ENCODE results near the gene GARIN5A.
A peak's percentile ranks its signal among the peaks of the same experiment; 100 is the strongest.

Gene GARIN5A

DNA sequence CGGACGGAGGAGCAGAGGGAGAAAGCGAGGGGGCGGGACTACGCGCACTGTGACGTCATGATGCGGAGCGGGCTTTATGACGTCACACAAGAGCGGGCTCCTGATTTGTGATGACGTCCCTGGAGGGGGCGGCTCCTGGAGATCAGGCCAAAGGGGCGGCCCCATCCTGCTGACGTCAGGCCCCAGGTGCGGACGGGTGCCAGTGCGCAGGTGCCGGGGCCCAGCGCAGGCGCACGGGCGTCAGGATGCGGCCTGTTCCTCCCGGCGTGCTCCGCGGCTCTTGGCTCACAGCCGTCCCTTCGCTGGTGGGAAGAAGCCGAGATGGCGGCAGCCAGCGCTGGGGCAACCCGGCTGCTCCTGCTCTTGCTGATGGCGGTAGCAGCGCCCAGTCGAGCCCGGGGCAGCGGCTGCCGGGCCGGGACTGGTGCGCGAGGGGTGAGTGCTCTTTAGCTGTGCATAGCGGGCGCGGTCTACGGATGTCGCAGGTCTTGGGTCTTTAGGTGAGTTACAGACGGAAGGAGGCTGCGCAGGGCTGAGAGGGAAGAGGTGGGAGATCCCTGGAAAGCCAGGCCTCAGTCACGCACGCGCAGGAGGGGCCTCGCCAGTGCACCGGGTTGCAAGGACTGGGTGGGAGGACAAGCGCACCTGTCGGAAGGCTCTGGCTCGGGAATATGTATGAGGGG, at the start of gene GARIN5A, which contains the start of gene EMC10:
GARIN5A (minus strand) TSS at position 625 of the 683 bp plus-strand sequence; CDS start at position 165, 460 bp downstream.
EMC10 (plus strand) TSS at position 284 of the 683 bp plus-strand sequence; CDS start at position 322, 38 bp downstream.
- no peaks in the 10 kb centered on the region for H3K27me3 ChIP-seq (ENCODE audit: insufficient read depth, low read length)
- H3K4me3 ChIP-seq (ENCODE audit: low read length): peak within 1 kb of the TSS; percentile 89
- H3K4me1 ChIP-seq (ENCODE audit: insufficient read depth, low read length): no peaks in the 10 kb centered on the region
- H3K9me3 ChIP-seq (ENCODE audit: insufficient read depth, low read depth, low read length): peaks cover 38% of the 10 kb centered on the region
- peak within 1 kb of the TSS; percentile 91 for H3K9ac ChIP-seq (ENCODE audit: low read depth, low read length)
- H3K27ac ChIP-seq (ENCODE audit: low read length): peak within 1 kb of the TSS; percentile 65
- peaks cover 12% of the 10 kb centered on the region; the same call in 1 of the 2 replicates for H3K36me3 ChIP-seq (ENCODE audit: insufficient read depth, low read depth, low read length)

DNA sequence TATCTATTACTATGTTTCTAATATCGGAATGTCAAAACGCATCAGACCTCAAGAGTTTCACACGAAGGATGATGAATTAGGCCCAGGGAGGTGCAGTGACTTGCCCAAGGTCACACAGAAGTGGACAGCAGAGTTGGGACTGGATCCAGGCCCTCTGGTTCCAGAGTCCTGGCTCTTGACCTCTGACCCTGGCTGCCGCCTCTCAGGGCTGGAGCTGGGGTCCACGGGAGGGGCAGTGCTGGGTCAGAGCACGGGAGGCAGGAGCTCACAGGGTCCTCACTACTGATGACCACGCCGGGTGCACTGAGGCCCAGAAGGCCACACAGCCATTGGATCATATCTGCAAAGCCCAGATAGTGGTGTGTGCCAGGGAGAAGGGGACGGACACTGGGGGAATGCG, 46.2 kb upstream of the GARIN5A start:
- Histone ChIP-seq H3K4me3 (ENCODE audit: low read length) (no peak overlapping the region), H3K9me3 (ENCODE audit: insufficient read depth, low read depth, low read length) (peaks cover 19% of the 10 kb centered on the region), H3K4me1 (ENCODE audit: insufficient read depth, low read length) (no peaks in the 10 kb centered on the region), H3K27ac (ENCODE audit: low read length) (no peak overlapping the region), H3K36me3 (ENCODE audit: insufficient read depth, low read depth, low read length) (no peaks in the 10 kb centered on the region), H3K27me3 (ENCODE audit: insufficient read depth, low read length) (no peaks in the 10 kb centered on the region), H3K9ac (ENCODE audit: low read depth, low read length) (no peak overlapping the region)

DNA sequence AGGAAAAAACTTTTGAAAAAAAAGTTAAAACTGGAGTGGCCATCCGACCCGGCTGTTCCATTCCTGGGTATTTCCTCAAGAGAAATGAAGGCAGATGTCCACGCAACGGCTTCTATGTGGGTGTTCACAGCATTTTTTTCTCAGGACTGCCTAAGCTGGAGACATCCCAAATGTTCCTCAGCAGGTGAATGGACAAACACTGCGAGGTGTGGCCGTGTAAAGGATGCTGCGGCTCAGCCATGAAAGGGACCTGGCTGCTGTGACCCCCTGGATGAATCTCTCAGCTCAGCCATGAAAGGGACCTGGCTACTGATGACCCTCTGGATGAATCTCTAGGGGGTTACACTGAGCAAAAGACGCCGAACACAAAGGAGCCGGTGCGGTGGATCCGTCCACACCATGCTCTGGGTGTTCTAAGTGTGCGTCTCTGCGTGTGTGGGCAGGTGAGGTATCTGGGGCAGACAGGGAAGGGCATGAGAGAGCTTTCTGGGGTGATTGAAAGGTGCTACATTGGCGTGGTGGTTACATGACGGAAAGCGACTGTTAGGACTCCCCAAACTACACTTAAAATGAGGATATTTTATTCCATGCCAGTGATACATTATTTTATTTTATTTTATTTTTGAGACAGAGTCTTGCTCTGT, 44.3 kb upstream of the GARIN5A start:
- H3K27ac ChIP-seq (ENCODE audit: low read length): no peak overlapping the region
- H3K27me3 ChIP-seq (ENCODE audit: insufficient read depth, low read length): no peaks in the 10 kb centered on the region
- H3K4me3 ChIP-seq (ENCODE audit: low read length): no peak overlapping the region
- H3K36me3 ChIP-seq (ENCODE audit: insufficient read depth, low read depth, low read length): no peaks in the 10 kb centered on the region
- no peak overlapping the region for H3K9ac ChIP-seq (ENCODE audit: low read depth, low read length)
- H3K9me3 ChIP-seq (ENCODE audit: insufficient read depth, low read depth, low read length): peaks cover 19% of the 10 kb centered on the region
- no peaks in the 10 kb centered on the region for H3K4me1 ChIP-seq (ENCODE audit: insufficient read depth, low read length)

DNA sequence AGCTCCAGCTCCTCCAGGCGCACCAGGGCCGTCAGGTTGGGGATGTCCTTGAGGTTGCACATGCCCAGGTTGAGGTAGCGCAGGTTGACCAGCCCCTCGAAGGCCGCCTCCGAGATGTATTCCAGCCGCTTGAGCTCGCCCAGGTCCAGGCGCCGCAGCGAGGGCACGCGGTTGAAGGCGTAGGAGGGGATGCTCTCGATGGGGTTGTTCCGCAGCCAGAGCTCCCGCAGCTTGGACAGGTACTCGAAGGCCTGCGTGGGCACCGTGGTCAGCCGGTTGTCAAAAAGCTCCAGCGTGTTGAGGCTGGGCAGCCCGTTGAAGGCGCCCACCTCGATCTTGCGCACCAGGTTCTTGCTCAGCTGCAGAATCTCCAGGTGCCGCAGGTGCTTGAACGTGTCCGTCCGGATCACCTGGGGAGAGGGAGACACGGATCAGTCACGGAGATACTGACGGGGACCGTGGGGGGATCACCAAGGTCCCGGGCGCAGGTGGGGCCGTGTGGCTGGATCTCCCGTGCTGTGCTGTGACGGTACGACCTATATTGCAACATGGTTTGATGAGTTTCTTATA, 42.4 kb upstream of the GARIN5A start:
- no peaks in the 10 kb centered on the region for H3K27me3 ChIP-seq (ENCODE audit: insufficient read depth, low read length)
- peaks cover 23% of the 10 kb centered on the region for H3K9me3 ChIP-seq (ENCODE audit: insufficient read depth, low read depth, low read length)
- H3K4me3 ChIP-seq (ENCODE audit: low read length): no peak overlapping the region
- H3K27ac ChIP-seq (ENCODE audit: low read length): no peak overlapping the region
- no peaks in the 10 kb centered on the region for H3K4me1 ChIP-seq (ENCODE audit: insufficient read depth, low read length)
- no peak overlapping the region for H3K9ac ChIP-seq (ENCODE audit: low read depth, low read length)
- no peaks in the 10 kb centered on the region for H3K36me3 ChIP-seq (ENCODE audit: insufficient read depth, low read depth, low read length)

DNA sequence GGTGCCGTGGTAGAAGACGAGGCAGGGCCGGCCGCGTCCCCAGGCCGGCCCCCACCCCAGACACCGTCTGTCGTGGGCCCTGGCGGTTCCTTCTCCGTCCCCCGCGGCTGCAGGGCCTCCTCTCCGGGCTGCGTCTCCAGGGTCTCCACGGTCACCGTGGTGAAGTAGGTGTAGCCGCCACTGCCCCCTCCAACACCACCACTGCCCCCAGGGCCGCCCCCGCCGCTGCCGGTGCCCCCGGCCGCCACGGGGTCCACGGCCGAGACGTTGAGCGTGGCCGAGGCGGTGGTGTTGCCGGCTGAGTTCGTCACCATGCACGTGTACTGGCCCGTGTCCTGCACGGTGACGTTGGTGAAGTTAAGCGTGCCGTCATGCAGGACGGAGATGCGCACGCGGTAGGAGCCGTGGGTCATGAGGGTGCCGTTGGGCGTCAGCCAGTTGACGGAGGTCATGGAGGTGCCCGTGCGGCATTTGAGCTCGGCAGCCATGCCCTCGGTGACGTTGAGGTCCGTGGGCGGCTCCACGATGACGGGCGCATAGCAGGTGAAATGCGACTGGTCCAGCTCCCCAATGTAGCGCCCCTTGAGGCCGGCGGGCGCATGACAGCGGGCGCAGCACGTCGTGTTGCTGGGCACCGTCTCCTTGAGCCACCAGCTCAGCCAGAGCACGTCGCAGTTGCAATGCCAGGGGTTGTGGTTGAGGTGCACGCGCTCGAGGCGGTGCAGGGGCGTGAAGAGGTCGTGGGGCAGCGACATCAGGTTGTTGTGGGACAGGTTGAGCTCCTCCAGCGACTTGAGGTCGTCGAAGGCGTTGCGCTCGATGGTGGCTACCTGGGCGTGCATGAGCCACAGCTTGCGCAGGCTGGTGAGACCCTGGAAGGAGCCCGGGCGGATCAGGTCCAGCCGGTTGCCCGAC, 41.7 kb upstream of the GARIN5A start:
- H3K36me3 ChIP-seq (ENCODE audit: insufficient read depth, low read depth, low read length): no peaks in the 10 kb centered on the region
- peaks cover 24% of the 10 kb centered on the region for H3K9me3 ChIP-seq (ENCODE audit: insufficient read depth, low read depth, low read length)
- H3K27me3 ChIP-seq (ENCODE audit: insufficient read depth, low read length): no peaks in the 10 kb centered on the region
- H3K27ac ChIP-seq (ENCODE audit: low read length): no peak overlapping the region
- H3K9ac ChIP-seq (ENCODE audit: low read depth, low read length): no peak overlapping the region
- no peaks in the 10 kb centered on the region for H3K4me1 ChIP-seq (ENCODE audit: insufficient read depth, low read length)
- H3K4me3 ChIP-seq (ENCODE audit: low read length): no peak overlapping the region

DNA sequence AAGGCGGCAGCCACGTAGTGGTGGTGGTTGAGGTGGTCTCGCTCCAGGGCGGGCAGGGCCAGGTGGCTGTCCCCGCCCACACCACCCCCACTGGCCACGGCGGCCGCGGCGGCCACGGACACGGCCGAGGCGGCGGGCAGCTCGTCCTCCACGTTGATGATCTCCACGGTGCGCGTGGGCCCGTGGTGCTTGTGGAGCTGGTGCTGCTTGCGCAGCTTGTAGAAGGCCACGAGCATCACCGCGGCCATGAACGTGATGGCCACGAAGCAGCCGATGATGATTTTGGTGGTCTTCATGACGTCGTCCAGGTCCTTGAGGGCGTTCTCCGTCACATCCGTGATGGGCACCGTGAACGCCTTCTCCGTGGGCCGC, 41.0 kb upstream of the GARIN5A start:
- Histone ChIP-seq H3K27me3 (ENCODE audit: insufficient read depth, low read length) (no peaks in the 10 kb centered on the region), H3K9ac (ENCODE audit: low read depth, low read length) (no peak overlapping the region), H3K4me1 (ENCODE audit: insufficient read depth, low read length) (no peaks in the 10 kb centered on the region), H3K4me3 (ENCODE audit: low read length) (no peak overlapping the region), H3K27ac (ENCODE audit: low read length) (no peak overlapping the region), H3K9me3 (ENCODE audit: insufficient read depth, low read depth, low read length) (peaks cover 20% of the 10 kb centered on the region), H3K36me3 (ENCODE audit: insufficient read depth, low read depth, low read length) (no peaks in the 10 kb centered on the region)

DNA sequence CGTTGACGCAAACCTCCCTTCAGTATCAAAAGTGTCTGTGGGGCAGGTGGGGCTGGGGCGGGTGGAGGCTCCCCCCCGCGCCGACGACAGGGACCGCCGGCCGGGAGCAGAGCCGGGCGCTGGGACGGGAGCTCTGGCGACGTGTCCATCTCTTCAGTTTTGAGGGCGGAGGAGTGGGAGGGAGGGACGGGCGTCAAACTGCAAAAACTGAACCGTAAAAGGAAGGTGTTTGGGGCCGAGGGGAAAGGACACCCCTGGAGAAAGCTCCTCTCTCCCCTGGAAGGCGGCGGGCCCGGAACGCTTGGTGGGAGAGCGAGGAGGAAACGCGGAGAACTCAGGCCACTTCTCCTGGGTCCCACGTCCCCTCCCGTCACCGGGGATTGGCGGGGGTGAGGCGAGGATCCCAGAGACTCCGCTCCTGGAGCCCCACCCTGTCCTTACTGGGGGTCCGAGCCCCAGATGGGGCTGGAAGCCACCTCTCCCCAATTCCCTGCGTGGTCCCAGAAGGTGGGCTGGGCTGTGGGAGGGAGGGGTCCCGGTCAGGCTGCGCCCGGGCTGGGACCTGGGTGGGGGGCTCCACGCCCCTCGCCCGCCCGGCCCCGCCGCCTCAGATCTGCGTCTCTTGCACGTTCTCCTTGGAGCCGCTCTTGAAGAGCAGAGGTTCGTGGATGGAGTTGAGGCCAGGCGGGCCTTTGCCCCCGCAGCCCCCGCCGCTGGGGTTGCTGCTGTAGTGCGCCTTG, 40.5 kb upstream of the GARIN5A start:
- H3K36me3 ChIP-seq (ENCODE audit: insufficient read depth, low read depth, low read length): no peaks in the 10 kb centered on the region
- H3K27me3 ChIP-seq (ENCODE audit: insufficient read depth, low read length): no peaks in the 10 kb centered on the region
- no peak overlapping the region for H3K4me3 ChIP-seq (ENCODE audit: low read length)
- H3K9ac ChIP-seq (ENCODE audit: low read depth, low read length): no peak overlapping the region
- H3K27ac ChIP-seq (ENCODE audit: low read length): no peak overlapping the region
- H3K4me1 ChIP-seq (ENCODE audit: insufficient read depth, low read length): no peaks in the 10 kb centered on the region
- H3K9me3 ChIP-seq (ENCODE audit: insufficient read depth, low read depth, low read length): peaks cover 18% of the 10 kb centered on the region

DNA sequence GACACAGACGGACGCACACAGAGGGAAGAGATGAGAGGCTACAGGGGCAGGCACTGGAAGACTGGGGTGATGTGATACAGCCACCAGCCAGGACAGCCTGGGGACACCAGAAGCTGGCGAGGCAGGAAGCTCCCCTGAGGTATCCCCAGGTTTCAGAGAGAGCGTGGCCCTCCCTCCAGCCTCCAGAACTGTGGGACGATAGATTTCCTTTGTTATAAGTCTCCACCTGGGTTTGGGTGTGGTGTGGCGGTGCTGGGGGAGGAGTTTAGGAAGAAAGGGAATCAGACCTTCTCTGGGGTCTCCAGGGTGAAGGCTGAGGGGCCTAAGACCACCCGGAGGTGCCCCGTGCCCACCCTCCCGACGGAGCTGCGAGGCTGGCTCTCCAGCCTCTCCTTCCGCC, 39.8 kb upstream of the GARIN5A start:
- Histone ChIP-seq H3K9me3 (ENCODE audit: insufficient read depth, low read depth, low read length) (peaks cover 18% of the 10 kb centered on the region), H3K27me3 (ENCODE audit: insufficient read depth, low read length) (no peaks in the 10 kb centered on the region), H3K9ac (ENCODE audit: low read depth, low read length) (no peak overlapping the region), H3K36me3 (ENCODE audit: insufficient read depth, low read depth, low read length) (no peaks in the 10 kb centered on the region), H3K27ac (ENCODE audit: low read length) (no peak overlapping the region), H3K4me3 (ENCODE audit: low read length) (no peak overlapping the region), H3K4me1 (ENCODE audit: insufficient read depth, low read length) (no peaks in the 10 kb centered on the region)

DNA sequence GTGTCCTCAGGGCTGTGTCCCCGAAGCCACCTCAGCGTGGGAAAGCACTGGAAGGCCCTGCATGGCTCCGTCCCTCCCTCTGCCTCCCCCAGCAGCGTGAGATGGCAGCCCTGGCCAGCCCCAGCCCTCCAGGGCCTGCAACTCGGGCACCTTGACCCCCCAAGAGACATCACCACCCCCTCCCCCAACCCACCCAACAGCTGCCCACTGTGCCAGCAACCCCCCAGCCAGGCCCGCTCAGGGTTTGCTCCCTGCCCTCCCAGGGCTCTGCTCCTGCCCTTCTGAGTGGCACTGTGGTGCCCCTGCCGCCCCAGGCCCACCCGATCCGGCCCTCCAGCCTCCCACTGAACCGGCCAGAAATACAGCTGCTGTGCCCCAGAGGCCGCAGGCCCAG, 38.5 kb upstream of the GARIN5A start:
- Histone ChIP-seq H3K27me3 (ENCODE audit: insufficient read depth, low read length) (no peaks in the 10 kb centered on the region), H3K27ac (ENCODE audit: low read length) (no peak overlapping the region), H3K4me1 (ENCODE audit: insufficient read depth, low read length) (no peaks in the 10 kb centered on the region), H3K9me3 (ENCODE audit: insufficient read depth, low read depth, low read length) (peaks cover 18% of the 10 kb centered on the region), H3K4me3 (ENCODE audit: low read length) (no peak overlapping the region), H3K9ac (ENCODE audit: low read depth, low read length) (no peak overlapping the region), H3K36me3 (ENCODE audit: insufficient read depth, low read depth, low read length) (no peaks in the 10 kb centered on the region)

DNA sequence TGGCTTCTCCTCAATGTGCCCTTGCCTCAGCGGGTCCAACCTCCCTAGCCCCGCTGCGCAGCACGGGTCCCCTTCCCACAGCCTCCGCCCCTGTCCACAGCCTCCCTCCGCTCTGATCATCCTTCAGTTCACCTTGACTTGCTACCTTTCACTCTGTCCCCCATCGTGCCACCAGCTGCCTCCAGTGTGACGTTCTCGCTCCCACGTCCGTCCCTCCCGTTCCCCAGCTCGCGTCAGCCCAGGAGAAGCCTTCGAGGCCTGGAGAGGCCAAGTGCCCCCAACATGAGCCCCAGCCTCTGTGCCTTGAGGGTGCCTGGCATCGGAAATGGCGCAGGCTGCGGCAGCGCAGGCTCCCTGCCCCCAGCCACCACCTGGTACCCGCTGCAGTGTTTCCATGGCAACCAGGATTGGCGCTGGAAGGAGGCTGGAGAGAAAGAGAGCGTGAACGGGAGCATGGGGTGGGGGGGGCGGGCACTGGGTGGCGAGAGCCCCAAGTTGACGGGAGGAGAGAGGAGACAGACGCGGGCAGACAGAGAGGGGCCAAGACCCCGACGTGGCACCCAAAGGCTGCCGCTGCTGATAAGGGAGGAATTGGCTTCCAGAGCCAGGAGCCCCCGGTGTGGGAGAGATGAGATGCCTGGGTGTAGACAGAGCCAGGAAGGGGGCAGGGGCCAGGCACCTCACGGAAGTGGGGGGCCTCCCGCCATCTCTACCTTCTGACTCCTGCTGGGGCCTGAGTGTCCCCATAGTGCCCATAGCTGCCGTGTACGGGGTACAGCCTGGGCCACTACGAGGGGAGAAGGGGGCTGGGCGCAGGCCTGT, 37.9 kb upstream of the GARIN5A start:
- Histone ChIP-seq H3K9me3 (ENCODE audit: insufficient read depth, low read depth, low read length) (peaks cover 14% of the 10 kb centered on the region), H3K9ac (ENCODE audit: low read depth, low read length) (no peak overlapping the region), H3K27me3 (ENCODE audit: insufficient read depth, low read length) (no peaks in the 10 kb centered on the region), H3K27ac (ENCODE audit: low read length) (no peak overlapping the region), H3K4me3 (ENCODE audit: low read length) (no peak overlapping the region), H3K36me3 (ENCODE audit: insufficient read depth, low read depth, low read length) (no peaks in the 10 kb centered on the region), H3K4me1 (ENCODE audit: insufficient read depth, low read length) (no peaks in the 10 kb centered on the region)
